ENCODE measurements around the gene ABCF1. TPM values are rescaled to one million over a fixed set of nuclear protein-coding genes. Genes with fewer than 3 reads are reported as not detected.

Gene ABCF1
- total and polyA plus RNA-seq, 9 of the 15 experiments (the other 6 are each of a cell fraction or from before 2014, with no cell fraction given), result 41.6 to 193 (median 102) TPM

DNA sequence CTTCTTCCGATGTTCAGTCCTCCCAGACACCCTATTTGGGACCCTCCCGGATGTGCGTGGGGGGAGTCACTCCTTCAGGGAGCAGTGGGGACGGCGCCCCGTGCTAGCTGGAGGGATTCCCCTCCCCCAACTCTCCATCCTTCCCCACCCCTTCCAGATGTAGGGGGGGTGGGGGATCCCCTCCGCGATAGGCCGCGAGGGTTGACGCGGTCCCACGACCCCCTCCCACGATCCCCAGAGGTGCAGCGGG, 15.5 kb upstream of the ABCF1 start (continued):
- TF ChIP-seq, protein P1, sequence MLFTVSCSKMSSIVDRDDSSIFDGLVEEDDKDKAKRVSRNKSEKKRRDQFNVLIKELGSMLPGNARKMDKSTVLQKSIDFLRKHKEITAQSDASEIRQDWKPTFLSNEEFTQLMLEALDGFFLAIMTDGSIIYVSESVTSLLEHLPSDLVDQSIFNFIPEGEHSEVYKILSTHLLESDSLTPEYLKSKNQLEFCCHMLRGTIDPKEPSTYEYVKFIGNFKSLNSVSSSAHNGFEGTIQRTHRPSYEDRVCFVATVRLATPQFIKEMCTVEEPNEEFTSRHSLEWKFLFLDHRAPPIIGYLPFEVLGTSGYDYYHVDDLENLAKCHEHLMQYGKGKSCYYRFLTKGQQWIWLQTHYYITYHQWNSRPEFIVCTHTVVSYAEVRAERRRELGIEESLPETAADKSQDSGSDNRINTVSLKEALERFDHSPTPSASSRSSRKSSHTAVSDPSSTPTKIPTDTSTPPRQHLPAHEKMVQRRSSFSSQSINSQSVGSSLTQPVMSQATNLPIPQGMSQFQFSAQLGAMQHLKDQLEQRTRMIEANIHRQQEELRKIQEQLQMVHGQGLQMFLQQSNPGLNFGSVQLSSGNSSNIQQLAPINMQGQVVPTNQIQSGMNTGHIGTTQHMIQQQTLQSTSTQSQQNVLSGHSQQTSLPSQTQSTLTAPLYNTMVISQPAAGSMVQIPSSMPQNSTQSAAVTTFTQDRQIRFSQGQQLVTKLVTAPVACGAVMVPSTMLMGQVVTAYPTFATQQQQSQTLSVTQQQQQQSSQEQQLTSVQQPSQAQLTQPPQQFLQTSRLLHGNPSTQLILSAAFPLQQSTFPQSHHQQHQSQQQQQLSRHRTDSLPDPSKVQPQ (CRISPR knock-in tag; IDR thresholded peaks at IDR 0.05; ENCODE audit: borderline replicate concordance), result no peak
- no peak for TF ChIP-seq ARHGAP35 (IDR thresholded peaks at IDR 0.05; ENCODE audit: partially characterized antibody)
- TF ChIP-seq, protein P2, sequence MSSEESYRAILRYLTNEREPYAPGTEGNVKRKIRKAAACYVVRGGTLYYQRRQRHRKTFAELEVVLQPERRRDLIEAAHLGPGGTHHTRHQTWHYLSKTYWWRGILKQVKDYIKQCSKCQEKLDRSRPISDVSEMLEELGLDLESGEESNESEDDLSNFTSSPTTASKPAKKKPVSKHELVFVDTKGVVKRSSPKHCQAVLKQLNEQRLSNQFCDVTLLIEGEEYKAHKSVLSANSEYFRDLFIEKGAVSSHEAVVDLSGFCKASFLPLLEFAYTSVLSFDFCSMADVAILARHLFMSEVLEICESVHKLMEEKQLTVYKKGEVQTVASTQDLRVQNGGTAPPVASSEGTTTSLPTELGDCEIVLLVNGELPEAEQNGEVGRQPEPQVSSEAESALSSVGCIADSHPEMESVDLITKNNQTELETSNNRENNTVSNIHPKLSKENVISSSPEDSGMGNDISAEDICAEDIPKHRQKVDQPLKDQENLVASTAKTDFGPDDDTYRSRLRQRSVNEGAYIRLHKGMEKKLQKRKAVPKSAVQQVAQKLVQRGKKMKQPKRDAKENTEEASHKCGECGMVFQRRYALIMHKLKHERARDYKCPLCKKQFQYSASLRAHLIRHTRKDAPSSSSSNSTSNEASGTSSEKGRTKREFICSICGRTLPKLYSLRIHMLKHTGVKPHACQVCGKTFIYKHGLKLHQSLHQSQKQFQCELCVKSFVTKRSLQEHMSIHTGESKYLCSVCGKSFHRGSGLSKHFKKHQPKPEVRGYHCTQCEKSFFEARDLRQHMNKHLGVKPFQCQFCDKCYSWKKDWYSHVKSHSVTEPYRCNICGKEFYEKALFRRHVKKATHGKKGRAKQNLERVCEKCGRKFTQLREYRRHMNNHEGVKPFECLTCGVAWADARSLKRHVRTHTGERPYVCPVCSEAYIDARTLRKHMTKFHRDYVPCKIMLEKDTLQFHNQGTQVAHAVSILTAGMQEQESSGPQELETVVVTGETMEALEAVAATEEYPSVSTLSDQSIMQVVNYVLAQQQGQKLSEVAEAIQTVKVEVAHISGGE (CRISPR knock-in tag; IDR thresholded peaks at IDR 0.05), result no peak
- TF ChIP-seq, protein P3, sequence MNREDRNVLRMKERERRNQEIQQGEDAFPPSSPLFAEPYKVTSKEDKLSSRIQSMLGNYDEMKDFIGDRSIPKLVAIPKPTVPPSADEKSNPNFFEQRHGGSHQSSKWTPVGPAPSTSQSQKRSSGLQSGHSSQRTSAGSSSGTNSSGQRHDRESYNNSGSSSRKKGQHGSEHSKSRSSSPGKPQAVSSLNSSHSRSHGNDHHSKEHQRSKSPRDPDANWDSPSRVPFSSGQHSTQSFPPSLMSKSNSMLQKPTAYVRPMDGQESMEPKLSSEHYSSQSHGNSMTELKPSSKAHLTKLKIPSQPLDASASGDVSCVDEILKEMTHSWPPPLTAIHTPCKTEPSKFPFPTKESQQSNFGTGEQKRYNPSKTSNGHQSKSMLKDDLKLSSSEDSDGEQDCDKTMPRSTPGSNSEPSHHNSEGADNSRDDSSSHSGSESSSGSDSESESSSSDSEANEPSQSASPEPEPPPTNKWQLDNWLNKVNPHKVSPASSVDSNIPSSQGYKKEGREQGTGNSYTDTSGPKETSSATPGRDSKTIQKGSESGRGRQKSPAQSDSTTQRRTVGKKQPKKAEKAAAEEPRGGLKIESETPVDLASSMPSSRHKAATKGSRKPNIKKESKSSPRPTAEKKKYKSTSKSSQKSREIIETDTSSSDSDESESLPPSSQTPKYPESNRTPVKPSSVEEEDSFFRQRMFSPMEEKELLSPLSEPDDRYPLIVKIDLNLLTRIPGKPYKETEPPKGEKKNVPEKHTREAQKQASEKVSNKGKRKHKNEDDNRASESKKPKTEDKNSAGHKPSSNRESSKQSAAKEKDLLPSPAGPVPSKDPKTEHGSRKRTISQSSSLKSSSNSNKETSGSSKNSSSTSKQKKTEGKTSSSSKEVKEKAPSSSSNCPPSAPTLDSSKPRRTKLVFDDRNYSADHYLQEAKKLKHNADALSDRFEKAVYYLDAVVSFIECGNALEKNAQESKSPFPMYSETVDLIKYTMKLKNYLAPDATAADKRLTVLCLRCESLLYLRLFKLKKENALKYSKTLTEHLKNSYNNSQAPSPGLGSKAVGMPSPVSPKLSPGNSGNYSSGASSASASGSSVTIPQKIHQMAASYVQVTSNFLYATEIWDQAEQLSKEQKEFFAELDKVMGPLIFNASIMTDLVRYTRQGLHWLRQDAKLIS (CRISPR knock-in tag; IDR thresholded peaks at IDR 0.05), result peak; percentile 45; the same call in 1 of the 2 replicates
- TF ChIP-seq, protein P4, sequence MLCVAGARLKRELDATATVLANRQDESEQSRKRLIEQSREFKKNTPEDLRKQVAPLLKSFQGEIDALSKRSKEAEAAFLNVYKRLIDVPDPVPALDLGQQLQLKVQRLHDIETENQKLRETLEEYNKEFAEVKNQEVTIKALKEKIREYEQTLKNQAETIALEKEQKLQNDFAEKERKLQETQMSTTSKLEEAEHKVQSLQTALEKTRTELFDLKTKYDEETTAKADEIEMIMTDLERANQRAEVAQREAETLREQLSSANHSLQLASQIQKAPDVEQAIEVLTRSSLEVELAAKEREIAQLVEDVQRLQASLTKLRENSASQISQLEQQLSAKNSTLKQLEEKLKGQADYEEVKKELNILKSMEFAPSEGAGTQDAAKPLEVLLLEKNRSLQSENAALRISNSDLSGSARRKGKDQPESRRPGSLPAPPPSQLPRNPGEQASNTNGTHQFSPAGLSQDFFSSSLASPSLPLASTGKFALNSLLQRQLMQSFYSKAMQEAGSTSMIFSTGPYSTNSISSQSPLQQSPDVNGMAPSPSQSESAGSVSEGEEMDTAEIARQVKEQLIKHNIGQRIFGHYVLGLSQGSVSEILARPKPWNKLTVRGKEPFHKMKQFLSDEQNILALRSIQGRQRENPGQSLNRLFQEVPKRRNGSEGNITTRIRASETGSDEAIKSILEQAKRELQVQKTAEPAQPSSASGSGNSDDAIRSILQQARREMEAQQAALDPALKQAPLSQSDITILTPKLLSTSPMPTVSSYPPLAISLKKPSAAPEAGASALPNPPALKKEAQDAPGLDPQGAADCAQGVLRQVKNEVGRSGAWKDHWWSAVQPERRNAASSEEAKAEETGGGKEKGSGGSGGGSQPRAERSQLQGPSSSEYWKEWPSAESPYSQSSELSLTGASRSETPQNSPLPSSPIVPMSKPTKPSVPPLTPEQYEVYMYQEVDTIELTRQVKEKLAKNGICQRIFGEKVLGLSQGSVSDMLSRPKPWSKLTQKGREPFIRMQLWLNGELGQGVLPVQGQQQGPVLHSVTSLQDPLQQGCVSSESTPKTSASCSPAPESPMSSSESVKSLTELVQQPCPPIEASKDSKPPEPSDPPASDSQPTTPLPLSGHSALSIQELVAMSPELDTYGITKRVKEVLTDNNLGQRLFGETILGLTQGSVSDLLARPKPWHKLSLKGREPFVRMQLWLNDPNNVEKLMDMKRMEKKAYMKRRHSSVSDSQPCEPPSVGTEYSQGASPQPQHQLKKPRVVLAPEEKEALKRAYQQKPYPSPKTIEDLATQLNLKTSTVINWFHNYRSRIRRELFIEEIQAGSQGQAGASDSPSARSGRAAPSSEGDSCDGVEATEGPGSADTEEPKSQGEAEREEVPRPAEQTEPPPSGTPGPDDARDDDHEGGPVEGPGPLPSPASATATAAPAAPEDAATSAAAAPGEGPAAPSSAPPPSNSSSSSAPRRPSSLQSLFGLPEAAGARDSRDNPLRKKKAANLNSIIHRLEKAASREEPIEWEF (CRISPR knock-in tag; IDR thresholded peaks at IDR 0.05), result no peak
- TF ChIP-seq MAZ (CRISPR knock-in tag; conservative IDR thresholded peaks at IDR 0.05 in 1 of 2, IDR thresholded peaks at IDR 0.05 in 1 of 2), result no peak; a peak in 1 of 4 replicates
- no peak for TF ChIP-seq NR4A1 (CRISPR knock-in tag; IDR thresholded peaks at IDR 0.05)
- TF ChIP-seq NR4A1 (tag; IDR thresholded peaks at IDR 0.05), result peak; percentile 35; the same call in 1 of the 2 replicates
- TF ChIP-seq HMG20B (CRISPR knock-in tag; IDR thresholded peaks at IDR 0.05), result no peak
- TF ChIP-seq JUN (IDR thresholded peaks at IDR 0.05; ENCODE audit: borderline replicate concordance, low read depth, low read length), result no peak
- TF ChIP-seq JUN (CRISPR knock-in tag; IDR thresholded peaks at IDR 0.05; ENCODE audit: borderline replicate concordance), result no peak
- TF ChIP-seq HDAC1 (IDR thresholded peaks at IDR 0.05), result no peak

All from K562 (cell line).